Lower leg skin (tissue), 4 donors: ENCODE data around the gene HSD17B11. TPM values are rescaled to one million over a fixed set of nuclear protein-coding genes. Genes with fewer than 3 reads are reported as not detected.

ENCODE experiments used
- DNase-seq, 2 donors: peaks; one replicate each; pipeline ENCODE4 v3.0.0-alpha.2; 2019; ENCODE audit warnings: low spot score in 2 of 2
- H3K4me3 ChIP-seq: fragments of 200-600 bp; sonication (generic); 2 replicates; pipeline ENCODE4 v1.5.1; 2017; ENCODE audit warnings: mild to moderate bottlenecking, low read depth; ENCODE audit not compliant: poor library complexity, severe bottlenecking
- CTCF ChIP-seq, 3 donors: fragments of 450-650 bp; IDR thresholded peaks; one replicate each; pipeline ENCODE4 v1.5.1; 2016; ENCODE audit warnings: antibody characterized with exemption in 3 of 3, mild to moderate bottlenecking in 3 of 3, moderate library complexity in 2 of 3
- POLR2A ChIP-seq, 2 donors: fragments of 450-650 bp; IDR thresholded peaks; one replicate each; pipeline ENCODE4 v1.6.1; 2016 to 2017; ENCODE audit warnings: antibody characterized with exemption in 2 of 2, mild to moderate bottlenecking in 1 of 2, moderate library complexity in 1 of 2
- WGBS, 2 donors: methylation state at CpG; one replicate each; pipeline ENCODE4 v1.1.5; 2018; 5-methylcytosine and 5-hydroxymethylcytosine counted together
- intact Hi-C: fragments of 100-400 bp; cut with DNase I; formaldehyde crosslinking; loops from one replicate; pipeline ENCODE4 v1.15.0; 2023; ENCODE audit warnings: low total_unique reads
- total RNA-seq, 4 donors: library from RNA; depleted of rRNA; stranded (reverse); fragments of >200 nt; gene quantifications; one replicate each; pipeline ENCODE4 v1.1.0, GENCODE V29; 2016

HSD17B11 gene
- total RNA-seq, 4 donors from 2014 or later: 15.3 to 33.6 (median 23.2) TPM

DNA sequence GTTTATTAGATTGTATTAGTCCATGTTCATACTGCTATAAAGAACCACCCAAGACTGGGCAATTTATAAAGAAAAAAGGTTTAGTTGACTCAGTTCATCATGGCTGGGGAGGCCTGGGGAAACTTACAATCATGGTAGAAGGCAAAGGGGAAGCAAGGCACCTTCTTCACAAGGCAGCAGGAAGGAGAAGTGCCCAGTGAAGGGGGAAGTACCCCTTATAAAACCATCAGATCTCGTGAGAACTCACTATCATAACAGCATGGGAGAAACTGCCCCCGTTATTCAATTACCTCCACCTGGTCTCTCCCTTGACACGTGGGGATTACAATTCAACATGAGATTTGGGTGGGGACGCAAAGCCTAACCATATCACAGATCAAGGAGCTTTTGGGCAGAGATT lies 60.2 kb downstream of the HSD17B11 start:
- WGBS, 2 donors: 85 to 91% methylated on average over 4 of the region's 4 CpGs
- intact Hi-C loops: no loop called here
- H3K4me3 ChIP-seq: no peak overlapping the region
- no peak for DNase-seq
- TF ChIP-seq POLR2A (IDR thresholded peaks at IDR 0.05) (no peak), CTCF (IDR thresholded peaks at IDR 0.05) (no peak)

GRCh38 chr4:87327136-87327535 lies 63.9 kb downstream of the HSD17B11 start:
- H3K4me3 ChIP-seq: no peak overlapping the region
- 79 to 83% methylated on average over 1 of the region's 1 CpG for WGBS, 2 donors
- TF ChIP-seq CTCF (IDR thresholded peaks at IDR 0.05): no peak
- no peak for TF ChIP-seq POLR2A (IDR thresholded peaks at IDR 0.05)
- no peak for DNase-seq
- intact Hi-C loops: no loop called here

DNA sequence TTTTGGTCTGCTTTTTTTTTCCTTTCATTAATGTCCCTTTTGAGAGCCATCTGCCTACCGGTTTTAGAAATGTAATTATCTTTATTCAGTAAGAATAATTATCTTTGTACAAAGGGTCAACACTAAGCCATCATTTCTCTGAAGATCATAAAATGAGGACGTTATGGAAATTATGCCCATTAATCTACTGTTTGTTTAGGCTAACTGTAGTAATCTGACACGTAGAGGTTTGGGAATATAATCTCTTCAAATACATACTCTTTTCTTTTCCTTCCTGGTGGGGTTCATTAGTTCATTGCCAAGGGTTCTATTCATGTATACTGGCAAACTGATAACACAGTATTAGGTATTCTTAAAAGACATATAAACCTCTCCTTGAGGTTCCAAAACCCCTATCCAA lies 64.5 kb downstream of the HSD17B11 start:
- TF ChIP-seq POLR2A (IDR thresholded peaks at IDR 0.05): no peak
- no peak for TF ChIP-seq CTCF (IDR thresholded peaks at IDR 0.05)
- intact Hi-C loops: no loop called here
- no peak overlapping the region for H3K4me3 ChIP-seq
- WGBS, 2 donors: 73 to 75% methylated on average over 3 of the region's 3 CpGs
- DNase-seq: no peak

DNA sequence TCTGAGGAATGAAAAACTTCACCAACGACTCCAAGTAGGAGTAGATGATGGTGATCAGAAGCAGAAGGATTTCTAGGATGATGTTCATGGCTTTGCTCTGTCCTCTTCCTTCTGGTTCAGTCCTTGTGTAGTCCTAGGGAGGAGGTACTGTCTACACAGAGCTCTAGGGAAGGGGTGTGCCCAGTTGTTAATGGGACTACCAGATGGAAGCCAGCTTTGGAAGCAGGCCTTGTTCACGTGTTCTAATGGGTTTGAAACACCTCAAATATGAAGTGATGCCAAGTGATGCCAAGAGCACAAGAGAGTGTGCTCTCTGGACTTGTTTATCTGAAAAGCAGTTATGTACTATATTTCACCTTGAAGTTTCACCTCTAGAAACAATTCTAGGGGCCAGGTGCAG lies 68.2 kb downstream of the HSD17B11 start, which contains the start of gene HSD17B13:
Gene HSD17B13, minus strand, starts transcription at position 129 of the 400 bp plus-strand sequence. Its CDS starts 41 bp downstream, at position 88.
- no peak for DNase-seq
- TF ChIP-seq POLR2A (IDR thresholded peaks at IDR 0.05) (no peak), CTCF (IDR thresholded peaks at IDR 0.05) (no peak)
- 27 to 44% methylated on average over 2 of the region's 2 CpGs for WGBS, 2 donors
- intact Hi-C loops: no loop called here
- no peak within 1 kb of the TSS for H3K4me3 ChIP-seq

DNA sequence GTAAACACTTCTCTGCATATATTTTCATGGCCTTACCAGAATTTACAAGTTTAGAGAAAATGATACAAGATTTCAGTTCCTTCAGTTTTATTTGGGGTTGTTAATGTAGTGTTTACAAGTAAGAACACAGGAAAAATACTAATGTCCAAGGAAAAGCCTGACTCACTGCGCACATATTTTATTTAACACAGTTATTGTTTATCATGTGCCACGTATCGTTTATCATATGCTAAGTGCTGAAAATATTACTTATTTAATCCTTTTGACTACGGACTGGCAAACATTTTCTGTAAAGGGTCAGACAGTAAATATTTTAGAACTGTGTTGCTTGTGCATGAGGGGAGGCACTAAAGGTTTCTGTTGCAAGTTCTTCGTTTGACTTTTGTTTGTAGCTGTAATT lies 69.1 kb downstream of the HSD17B11 start:
- TF ChIP-seq POLR2A (IDR thresholded peaks at IDR 0.05): no peak
- no peak for TF ChIP-seq CTCF (IDR thresholded peaks at IDR 0.05)
- intact Hi-C loops: no loop called here
- no peak for DNase-seq
- no peak overlapping the region for H3K4me3 ChIP-seq
- WGBS, 2 donors: 41 to 70% methylated on average over 5 of the region's 5 CpGs

GRCh38 chr4:87317527-87317926 lies 73.5 kb downstream of the HSD17B11 start:
- intact Hi-C loops: no loop called here
- no peak overlapping the region for H3K4me3 ChIP-seq
- 45 to 72% methylated on average over 1 of the region's 1 CpG for WGBS, 2 donors
- DNase-seq: no peak
- TF ChIP-seq POLR2A (IDR thresholded peaks at IDR 0.05) (no peak), CTCF (IDR thresholded peaks at IDR 0.05) (no peak)
